NOMO-1 treated with DMSO at 0.1 percent for 48 hours (cell line): ENCODE results near the gene DCAF11.

Experiments used
- DNase-seq: peaks from one replicate; lab custom pipeline; 2025; ENCODE audit not compliant: unreplicated experiment; lab: John Stamatoyannopoulos, UW

Gene DCAF11

DNA sequence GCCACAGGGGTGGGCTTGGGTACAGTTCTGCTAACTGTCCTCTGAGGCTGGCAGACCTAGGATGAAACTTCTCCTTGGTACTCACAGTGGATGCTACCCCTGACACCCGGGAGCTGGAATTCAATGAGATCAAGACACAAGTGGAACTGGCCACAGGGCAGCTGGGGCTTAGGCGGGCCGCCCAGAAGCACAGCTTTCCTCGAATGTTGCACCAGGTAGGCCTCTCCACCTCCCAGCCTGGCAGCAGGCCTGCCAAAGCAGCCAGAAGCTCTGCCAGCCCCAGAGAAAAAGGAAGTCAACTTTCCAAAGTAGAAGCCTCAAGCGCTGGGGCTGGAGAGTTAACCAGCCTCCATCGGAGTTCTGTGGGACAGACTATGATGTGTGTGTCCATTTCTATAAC lies 2.6 kb downstream of the DCAF11 start:
- no peak for DNase-seq

- DNase-seq, result no peak
Observed at GRCh38 chr14:24119691-24120090, 5.1 kb downstream of the DCAF11 start.

GRCh38 chr14:24121210-24121609 lies 6.6 kb downstream of the DCAF11 start:
- DNase-seq, result no peak

- DNase-seq, result no peak
Observed at GRCh38 chr14:24122416-24122815, 7.8 kb downstream of the DCAF11 start.

DNA sequence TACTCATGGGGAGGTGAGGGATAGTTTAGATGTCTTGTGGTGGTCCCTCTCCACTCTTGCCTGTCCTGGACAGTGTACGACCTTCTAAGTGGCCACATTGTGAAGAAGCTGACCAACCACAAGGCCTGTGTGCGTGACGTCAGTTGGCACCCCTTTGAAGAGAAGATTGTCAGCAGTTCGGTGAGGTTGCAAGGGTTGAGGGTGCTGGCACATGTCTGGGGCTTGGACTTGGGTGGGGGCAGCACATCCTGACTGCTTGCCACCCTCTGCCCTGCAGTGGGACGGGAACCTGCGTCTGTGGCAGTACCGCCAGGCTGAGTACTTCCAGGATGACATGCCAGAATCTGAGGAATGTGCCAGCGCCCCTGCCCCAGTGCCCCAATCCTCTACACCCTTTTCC lies 8.3 kb downstream of the DCAF11 start:
- DNase-seq, result no peak

- no peak for DNase-seq
Observed at GRCh38 chr14:24123424-24124417, 9.1 kb downstream of the DCAF11 start.

- DNase-seq, result no peak
Observed at GRCh38 chr14:24126939-24127338, 12.4 kb downstream of the DCAF11 start.

- DNase-seq, result no peak
Observed at GRCh38 chr14:24127673-24128072, 13.1 kb downstream of the DCAF11 start.

GRCh38 chr14:24129410-24129998 lies 14.9 kb downstream of the DCAF11 start:
- DNase-seq, result no peak

- DNase-seq, result peak; percentile 76
Observed at GRCh38 chr14:24130380-24130716, 15.8 kb downstream of the DCAF11 start, which contains the start of gene FITM1. Gene FITM1, plus strand, starts transcription at chr14:24130659. Its CDS starts 905 bp downstream, at chr14:24131564.

- DNase-seq, result no peak
Observed at GRCh38 chr14:24130717-24131548, 16.4 kb downstream of the DCAF11 start.

DNA sequence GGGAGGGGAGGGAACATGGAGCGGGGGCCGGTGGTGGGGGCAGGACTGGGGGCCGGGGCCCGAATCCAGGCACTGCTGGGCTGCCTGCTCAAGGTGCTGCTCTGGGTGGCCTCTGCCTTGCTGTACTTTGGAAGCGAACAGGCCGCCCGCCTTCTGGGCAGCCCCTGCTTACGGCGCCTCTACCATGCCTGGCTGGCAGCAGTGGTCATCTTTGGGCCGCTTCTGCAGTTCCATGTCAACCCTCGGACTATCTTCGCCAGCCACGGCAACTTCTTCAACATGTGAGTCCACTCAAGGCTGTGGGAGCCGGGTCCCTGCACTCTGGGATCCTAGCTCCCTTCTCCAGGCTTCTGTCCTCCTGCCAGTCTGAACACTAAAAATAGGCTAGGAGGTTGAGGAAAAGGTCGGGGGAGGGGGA lies 17.0 kb downstream of the DCAF11 start:
- DNase-seq, result no peak

GRCh38 chr14:24132061-24132685 lies 17.6 kb downstream of the DCAF11 start:
- DNase-seq, result no peak

DNA sequence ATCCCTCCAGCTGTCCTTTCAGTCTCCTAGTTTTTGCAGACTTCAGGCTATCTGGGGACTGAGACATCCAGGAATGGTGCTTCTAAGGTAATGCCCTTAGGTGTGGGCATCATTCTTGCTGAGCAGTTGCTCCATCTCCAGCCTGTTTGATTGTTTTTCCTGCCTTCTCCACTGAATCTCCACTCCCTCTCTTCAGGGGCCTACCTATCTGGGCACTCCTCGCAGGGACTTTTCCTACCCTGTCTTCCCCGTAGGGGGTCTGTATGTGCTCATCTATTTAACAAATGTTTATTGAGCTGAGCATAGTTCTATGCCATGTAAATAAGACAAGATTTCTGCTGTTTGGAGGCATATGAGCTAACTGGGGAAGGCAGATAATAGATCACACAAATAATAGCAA lies 18.4 kb downstream of the DCAF11 start:
- no peak for DNase-seq

DNA sequence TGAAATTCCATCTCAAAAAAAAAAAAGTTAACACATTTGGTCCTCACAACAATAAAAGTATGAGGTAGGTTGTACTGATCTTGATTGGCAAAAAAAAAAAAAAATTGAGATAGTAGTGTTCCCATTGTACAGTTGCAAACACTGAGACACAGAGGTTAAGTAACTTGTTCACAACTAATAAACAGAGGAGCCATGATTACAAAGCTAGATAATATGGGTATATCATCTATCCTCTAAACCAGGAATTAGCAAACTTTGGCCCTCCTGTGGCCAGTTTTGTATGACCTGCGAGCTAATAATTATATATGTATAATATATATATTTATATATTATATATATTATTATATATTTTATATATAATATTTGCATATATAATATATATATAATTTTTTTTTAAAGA lies 19.2 kb downstream of the DCAF11 start:
- no peak for DNase-seq

GRCh38 chr14:24135584-24135833 lies 20.9 kb downstream of the DCAF11 start:
- DNase-seq, result no peak

DNA sequence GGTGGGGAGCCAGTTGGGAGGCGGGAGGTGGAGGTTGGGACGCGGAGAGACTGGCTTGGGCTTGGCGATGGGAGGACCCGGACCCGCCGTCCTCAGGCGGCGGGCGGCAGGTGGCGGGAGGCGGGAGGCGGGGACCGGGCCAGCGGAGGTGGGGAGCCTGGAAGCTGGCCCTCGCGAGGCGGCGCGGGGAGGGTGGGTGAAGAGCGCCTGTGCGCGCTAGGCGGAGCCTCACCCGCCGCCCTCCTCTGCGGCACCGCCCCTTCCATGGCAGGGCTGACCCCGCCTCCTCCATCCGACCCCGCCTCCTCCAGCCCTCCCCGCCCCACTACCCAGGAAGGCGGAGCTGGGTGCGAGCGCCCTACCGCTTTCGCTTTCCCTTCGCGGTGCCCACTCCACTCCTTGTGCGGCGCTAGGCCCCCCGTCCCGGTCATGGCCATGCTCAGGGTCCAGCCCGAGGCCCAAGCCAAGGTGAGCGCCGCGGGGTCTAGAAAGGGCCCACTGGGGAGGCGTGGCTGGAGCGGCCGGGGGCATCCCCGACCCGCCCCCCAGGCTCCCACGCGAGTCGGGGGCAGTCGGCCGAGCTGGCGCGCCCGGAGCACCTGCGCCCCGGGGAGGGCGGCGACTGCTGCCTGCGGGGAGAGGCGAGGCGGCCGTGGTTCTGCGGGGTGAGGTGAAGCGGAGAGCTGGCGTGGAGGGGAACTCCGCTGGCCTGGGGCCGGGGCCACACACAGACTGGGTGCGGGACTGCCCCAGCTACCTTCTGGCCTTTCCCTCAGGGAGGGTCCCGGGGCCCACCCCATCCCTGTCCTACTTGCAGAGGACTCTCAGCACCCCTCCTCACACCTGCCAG lies 21.5 kb downstream of the DCAF11 start, which contains the start of gene PSME1:
Gene PSME1 (plus strand): TSS at position 361 of the 850 bp plus-strand sequence. CDS start 69 bp downstream, at position 430.
- peak; percentile 87 for DNase-seq

GRCh38 chr14:24136684-24137528 lies 22.3 kb downstream of the DCAF11 start:
- no peak for DNase-seq
